ENCODE results near the gene TNNI3. TPM values are rescaled to one million over a fixed set of nuclear protein-coding genes. Genes with fewer than 3 reads are reported as not detected.
"Not testable (repeated sequence)": the region's sequence is repeated elsewhere in the genome, so short reads cannot be mapped to it uniquely, and the experiment has no call there.

The TNNI3 gene
- not detected in 2 replicates for total RNA-seq

DNA sequence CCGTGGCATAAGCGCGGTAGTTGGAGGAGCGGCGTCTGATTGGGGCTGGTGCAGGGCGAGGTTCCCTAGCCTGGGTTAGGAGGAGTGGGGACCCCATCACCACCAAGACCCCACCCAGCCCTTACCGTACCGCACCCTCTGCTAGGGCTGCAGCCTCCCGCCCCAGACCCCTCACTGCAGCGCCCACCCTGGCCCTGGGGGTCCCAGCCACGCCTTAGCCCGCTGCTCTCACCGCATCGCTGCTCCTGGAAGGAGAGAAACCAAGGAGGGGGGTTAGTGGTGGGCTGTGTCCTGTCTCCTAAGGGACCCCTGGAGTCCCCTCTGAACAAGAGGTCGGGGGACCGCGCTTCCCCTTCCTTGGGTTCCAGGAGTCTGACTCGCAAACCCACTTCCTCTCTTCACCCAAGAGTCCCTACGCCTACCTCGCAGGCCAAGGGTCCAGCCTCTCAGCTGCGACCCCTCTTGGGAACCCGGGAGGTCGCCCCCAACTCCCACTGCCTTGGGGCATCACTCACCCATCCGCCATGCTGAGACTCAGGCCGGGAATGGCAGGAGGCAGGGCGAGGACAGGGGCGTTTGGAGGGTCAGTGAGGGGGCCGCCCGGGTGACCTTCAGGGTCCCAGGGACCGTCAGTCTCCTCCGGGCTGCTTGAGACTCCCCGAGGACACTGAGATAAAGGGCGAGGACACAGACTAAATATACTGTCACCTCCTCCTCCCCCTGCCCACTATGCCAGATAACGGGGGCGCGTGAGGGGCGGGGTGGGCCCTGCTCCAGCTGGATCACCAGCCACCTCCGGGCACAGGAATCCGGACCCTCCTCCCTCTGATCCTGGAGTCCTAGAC is at the start of gene TNNI3:
Gene TNNI3 (minus strand): TSS at position 669 of the 845 bp plus-strand sequence. CDS start 143 bp downstream, at position 526.
- DNase-seq (ENCODE audit: extremely low read depth, low read depth, low spot score): no peak

DNA sequence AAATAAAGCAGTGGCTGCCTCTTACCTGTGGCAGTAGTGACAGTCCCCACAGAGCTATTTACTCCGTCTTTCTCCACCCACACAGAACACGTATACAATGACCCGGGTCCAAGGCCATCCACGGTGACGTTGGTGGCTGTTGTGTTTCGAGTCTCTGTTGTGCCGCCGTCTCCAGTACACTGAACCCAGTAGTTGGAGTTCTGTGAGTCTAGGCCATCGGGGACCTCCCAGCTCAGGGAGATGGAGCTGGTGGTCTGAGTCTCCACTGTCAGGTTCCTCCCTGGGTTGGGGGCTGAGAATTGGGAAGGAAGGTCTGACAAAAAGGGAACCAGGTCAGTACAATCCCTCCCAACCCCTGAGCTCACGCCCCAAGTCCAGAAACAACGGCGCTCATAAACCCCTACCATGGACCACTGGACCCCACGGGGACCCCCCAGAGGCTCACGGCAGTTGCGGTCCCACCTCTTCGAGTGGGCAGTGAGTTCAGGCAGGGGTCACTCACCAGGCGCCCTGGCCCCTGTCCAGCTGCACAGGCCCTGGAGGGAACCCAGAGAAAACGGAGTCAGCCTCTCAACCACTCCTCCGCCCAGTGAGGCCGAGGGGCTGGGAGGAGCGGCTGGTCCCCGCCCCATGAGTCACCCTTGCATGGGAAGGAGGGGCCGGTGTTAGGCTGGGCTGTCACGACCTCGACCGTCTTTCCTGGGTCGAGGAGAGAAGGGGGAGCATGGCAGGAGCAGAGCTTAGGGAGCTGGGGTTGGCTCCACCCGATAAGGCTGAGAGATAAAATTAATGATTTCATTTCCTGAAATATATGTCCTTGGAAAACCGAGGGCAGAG is 49.4 kb upstream of the TNNI3 start:
- DNase-seq (ENCODE audit: extremely low read depth, low read depth, low spot score): no peak

- DNase-seq (ENCODE audit: extremely low read depth, low read depth, low spot score): not testable (repeated sequence)
Measured at GRCh38 chr19:55202199-55202598, 44.7 kb upstream of the TNNI3 start.

DNA sequence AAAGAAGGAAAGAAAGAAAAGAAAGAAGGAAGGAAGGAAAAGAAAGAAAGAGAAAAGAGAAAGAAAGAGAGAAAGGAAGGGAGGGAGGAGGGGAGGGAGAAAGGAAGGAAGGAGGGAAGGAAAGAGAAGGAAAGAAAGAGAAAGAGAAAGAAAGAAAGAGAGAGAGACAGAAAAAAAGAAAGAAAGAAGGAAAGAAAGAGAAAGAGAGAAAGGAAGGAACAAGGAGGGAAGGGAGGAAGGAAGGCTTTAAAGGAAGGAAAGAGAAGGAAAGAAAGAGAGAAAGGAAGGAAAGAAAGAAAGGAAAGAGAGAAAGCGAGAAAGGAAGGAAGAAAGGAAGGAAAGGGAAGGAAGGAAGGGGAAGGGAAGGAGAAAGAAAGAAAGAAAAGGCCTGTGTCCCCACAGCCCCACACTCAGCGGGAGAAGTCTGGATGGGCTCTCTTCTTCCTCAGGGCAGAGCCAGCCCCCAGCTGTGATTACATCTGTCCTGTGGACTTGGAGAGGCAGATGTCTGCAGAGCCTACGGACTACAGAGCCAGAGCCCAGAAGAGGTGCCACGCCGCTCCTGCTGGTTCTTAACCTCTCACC is 42.2 kb upstream of the TNNI3 start:
- no peak for DNase-seq (ENCODE audit: extremely low read depth, low read depth, low spot score)

DNA sequence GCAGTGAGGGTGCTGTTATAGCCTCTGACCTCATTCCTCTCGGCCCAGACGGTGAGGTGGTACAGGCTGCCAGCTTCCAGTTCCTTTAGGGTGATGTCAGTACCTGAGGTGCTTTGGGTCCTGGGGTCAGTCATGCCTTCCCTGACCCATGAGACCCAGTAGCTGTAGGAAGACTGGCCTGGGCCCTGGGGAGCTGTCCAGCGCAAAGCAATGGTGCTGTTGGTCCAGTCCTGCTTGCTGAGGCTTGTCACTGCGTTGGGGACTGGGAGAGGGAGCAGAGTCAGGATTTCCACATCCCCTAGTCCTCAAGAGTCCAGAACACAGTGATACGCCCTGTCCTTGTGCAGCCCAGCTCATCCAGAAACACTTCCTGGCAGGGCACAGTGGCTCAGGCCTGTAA is 41.1 kb upstream of the TNNI3 start:
- DNase-seq (ENCODE audit: extremely low read depth, low read depth, low spot score): no peak

DNA sequence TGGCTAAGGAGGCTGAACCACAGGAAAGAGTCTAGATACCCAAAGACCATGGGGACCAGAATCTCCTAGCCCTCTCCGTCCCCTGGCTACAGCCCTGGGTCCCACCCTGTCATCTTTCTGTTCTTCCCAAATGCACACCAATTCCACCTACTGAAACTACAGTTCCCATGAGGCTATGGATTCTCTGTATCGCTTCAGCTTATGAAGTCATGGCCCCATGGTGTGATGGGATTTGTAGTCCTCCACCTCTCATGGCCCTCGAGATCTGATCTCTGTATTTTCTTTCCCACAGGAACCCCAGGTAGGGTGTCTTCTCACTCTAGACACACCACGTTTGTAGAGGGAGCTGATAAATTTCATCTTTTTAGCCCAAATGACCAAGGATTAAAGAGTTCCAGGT is 40.0 kb upstream of the TNNI3 start:
- no peak for DNase-seq (ENCODE audit: extremely low read depth, low read depth, low spot score)

GRCh38 chr19:55196803-55197202 is 39.3 kb upstream of the TNNI3 start:
- no peak for DNase-seq (ENCODE audit: extremely low read depth, low read depth, low spot score)

DNA sequence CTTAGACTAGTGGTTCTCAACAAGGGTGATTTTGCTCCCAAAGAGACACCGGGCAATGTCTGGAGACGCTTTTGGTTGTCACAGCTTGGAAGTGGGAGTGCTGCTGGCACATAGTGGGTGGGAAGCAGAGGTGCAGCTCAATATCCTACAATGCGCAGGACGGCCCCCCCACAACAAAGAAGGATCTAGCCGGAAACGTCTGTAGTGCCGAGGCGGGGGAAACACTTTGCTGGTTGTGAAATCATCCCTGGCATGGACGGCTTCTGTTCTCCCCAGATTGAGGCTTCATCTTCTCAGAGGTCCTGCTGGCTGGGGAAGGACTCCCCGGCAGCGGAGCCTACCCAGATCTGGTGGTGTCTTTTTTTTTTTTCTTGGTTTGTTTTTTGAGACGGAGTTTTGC is 35.9 kb upstream of the TNNI3 start:
- DNase-seq (ENCODE audit: extremely low read depth, low read depth, low spot score): no peak

GRCh38 chr19:55189403-55189835 is 31.9 kb upstream of the TNNI3 start:
- peak; percentile 81 for DNase-seq (ENCODE audit: extremely low read depth, low read depth, low spot score)

DNA sequence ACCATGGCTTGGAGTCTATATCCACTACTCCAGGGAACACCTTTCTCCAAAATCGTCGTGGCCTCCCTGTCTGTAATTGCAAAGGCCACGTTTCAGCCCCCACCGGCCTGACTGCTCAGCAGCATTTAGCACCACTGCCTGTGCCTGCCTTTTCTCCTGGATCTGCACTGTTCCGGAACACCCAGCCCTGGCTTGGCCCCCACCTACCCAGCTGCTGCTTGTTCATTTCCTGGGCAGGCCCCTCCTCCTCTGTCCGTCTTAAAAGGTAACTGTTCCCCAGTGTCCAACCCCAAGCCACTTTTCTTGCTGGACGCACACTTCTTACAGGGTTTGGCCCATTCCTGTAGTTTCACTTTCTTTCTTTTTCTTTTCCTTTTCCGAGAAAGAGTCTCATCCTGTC is 31.1 kb upstream of the TNNI3 start:
- DNase-seq (ENCODE audit: extremely low read depth, low read depth, low spot score): no peak

DNA sequence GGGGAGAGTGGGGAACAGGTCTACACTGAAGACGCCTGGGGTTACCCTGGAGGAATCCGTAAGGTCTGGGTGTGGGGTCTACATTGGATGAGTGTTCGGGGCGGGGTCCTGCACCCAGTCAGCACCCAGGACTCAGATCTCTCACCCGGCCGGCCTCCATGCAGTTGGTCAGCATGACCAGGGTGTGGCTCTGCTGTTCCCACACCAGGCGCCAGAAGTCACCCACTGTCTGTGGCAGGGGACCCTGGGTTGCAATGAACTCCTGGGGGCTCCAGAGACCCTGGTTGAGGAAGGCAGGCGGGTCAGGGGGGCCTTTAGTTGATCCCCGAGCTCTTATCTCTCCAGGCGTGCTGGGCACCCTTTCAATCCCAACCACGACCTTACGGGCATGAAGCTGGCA is 28.5 kb upstream of the TNNI3 start:
- no peak for DNase-seq (ENCODE audit: extremely low read depth, low read depth, low spot score)

DNA sequence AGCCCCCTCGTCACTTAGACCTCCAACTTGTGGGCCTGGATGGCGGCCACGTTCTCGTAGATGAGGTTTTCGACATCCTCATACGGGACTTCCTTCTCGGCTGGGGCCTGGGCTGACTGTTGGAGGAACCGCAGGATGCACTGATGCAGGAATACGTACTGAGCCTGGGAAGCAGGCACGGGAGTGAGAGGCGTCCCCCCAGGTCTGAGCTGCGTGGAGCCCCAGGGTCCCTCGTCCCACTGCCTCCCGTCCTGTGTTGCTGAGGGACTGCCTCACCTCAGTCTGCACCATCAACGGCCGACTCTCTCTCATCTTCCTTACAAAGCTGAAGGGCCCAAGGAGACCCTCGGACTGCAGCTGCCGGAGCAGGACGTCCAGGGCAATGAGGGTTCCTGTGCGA is 24.2 kb upstream of the TNNI3 start:
- no peak for DNase-seq (ENCODE audit: extremely low read depth, low read depth, low spot score)

- DNase-seq (ENCODE audit: extremely low read depth, low read depth, low spot score): no peak
Measured at GRCh38 chr19:55179606-55180484, 22.3 kb upstream of the TNNI3 start, which contains the start of gene SYT5. SYT5 (minus strand) TSS chr19:55180289; CDS start chr19:55179041, 1,248 bp downstream.

DNA sequence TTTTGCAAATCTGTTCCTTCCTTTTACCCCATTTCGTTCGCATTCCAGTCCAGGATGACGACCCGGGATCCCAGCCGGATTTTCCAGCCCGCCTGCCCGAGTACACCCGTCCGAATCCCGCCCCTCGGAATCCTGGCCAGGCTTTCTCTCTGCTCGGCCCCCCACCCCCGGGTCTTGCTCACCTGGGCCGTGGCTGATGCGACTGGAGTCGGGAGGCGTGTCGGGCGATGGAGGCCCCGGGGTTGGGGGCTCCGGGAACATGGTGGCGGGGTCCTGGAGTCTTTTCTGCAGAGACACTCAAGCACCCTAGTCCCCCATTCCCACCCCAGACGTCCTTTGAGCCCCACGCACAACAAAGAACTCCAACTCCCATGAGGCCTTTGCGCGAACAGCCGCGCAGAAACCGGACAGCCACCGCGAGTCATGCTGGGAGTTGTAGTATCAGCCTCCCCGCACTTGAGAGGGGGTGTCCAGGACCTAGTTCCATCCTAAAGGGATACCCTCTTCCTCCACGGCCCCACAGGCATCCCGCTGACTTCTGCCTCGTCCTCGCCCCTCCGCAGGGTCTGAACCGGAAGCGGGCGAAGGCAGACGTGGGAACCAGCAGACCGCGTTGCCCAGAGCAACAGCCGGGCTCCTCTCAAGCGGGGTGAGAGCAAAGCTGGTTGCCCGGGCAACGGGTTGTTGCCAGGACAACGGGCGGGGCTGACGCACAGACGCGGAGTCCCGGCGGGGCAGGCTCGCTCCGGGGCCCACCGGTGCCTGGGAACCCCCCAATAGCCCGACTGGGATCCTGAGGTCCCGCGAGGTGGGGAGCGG is 21.5 kb upstream of the TNNI3 start:
- DNase-seq (ENCODE audit: extremely low read depth, low read depth, low spot score): no peak

DNA sequence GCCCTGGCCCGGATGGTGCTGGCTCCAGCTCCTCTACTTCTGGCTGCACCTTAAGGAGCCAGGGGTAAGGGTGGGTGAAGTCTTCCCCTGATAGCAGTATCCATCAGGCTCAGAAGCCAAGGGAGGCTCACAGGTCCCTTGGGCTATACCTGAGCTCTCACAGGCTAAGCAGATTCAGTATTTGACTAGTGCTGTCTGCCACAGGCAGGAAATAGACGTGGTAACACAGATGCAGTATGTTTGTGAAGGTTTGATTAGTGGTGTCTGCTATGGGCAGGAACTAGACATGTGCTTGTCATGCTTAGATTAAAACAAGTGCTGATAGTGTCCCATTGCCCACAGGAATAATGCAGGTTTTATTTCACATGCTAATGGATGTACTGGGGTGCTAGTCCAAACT is 18.5 kb upstream of the TNNI3 start:
- no peak for DNase-seq (ENCODE audit: extremely low read depth, low read depth, low spot score)

GRCh38 chr19:55175117-55175867 is 17.8 kb upstream of the TNNI3 start:
- DNase-seq (ENCODE audit: extremely low read depth, low read depth, low spot score): no peak

DNA sequence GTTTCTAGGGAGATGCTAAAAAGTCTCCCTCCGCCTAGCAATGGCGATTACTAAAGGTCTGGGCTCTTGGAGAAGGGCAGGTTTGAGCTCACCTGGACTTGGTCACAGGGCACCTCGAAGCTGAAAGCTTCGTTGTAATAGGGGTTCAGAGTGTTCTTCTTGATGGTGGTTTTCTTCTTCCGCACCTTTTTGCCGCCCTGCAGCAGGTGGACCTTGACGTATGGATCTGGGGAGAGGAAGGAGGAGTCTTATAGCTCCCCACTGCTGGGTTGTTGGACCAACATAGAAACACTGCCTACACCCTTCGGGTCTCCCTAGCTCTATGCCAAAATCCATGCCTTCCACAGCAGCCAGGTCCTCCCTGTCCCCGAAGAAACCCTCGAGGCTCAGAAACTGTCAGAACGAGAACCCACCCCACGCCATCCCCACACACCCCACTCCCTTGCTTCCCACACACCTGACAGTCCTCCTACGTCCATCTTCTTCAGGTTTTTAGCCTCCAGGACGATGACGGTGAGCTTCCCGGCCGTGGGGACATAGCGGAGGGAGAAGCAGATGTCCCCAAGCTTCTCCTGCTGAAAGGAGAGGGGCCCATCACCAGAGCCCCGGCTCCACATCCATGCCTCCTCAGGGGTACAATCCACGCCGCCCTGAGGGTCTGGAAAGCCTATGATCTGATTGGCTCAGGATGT is 17.0 kb upstream of the TNNI3 start:
- no peak for DNase-seq (ENCODE audit: extremely low read depth, low read depth, low spot score)

DNA sequence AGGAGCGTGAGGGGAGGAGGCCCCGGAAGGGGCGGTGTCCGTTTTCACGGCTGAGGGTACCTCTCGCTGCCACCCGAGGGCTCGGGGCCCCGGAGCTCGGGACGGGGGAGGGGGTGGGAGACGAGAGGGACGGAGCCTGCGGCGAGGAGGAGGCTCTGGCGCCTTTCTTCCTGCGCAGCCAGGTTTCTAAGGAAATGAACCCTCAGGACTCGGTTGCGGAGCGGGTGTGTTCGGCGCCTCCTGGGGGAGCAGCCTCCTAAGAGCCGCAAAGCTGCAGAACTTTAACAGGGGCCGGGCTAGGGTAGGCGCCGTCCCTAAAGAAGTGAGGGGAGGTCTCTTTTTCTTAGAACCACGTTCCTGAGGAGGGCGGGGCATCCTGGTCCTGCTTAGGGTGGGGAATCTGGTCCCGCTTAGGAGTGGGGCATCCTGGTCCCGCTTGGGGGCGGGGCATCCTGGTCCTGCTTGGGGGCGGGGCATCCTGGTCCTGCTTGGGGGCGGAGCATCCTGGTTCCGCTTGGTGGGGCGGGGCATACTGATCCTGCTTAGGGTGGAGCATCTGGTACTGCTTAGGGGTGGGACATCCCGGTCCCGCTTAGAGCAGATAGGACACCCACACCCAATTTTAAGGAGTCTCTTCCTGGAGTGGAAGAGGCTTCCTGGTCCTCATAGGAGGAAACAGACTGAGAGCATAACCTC is 16.3 kb upstream of the TNNI3 start:
- DNase-seq (ENCODE audit: extremely low read depth, low read depth, low spot score): no peak

Measured in glomerular endothelial cell (primary cell).